Gastrocnemius medialis (tissue), 4 donors: ENCODE data around the gene RTKN2.

Experiments
- CTCF ChIP-seq, 5 experiments: fragments of 450-650 bp in 3 of 5; fragments of 200-600 bp in 2 of 5; sonication (generic) in 2 of 5; IDR thresholded peaks in 4 of 5; conservative IDR thresholded peaks in 1 of 5; 1 replicate in 4 of 5; 2 replicates in 1 of 5; pipeline ENCODE4 v1.5.1; 2016 to 2019; ENCODE audit warnings: antibody characterized with exemption in 5 of 5, mild to moderate bottlenecking in 3 of 5, moderate library complexity in 3 of 5
- POLR2A ChIP-seq, 2 donors: fragments of 450-650 bp; IDR thresholded peaks; one replicate each; pipeline ENCODE4 v1.6.1; 2017; ENCODE audit warnings: antibody characterized with exemption in 2 of 2, mild to moderate bottlenecking in 2 of 2, moderate library complexity in 2 of 2

GRCh38 chr10:62244088-62244487 is 24.6 kb downstream of the RTKN2 start:
- no peak for TF ChIP-seq CTCF (IDR thresholded peaks at IDR 0.05 in 4 of 5, conservative IDR thresholded peaks at IDR 0.05 in 1 of 5)
- no peak for TF ChIP-seq POLR2A (IDR thresholded peaks at IDR 0.05)
